Measurements from ENCODE around the gene JPH2.
"Not testable (repeated sequence)": the region's sequence is repeated elsewhere in the genome, so short reads cannot be mapped to it uniquely, and the experiment has no call there.

The JPH2 gene

GRCh38 chr20:44157061-44157460 is 29.9 kb downstream of the JPH2 start:
- no peak for DNase-seq

- DNase-seq = no peak
Observed at GRCh38 chr20:44154521-44155001, 32.4 kb downstream of the JPH2 start.

GRCh38 chr20:44153636-44154043 is 33.3 kb downstream of the JPH2 start:
- DNase-seq = peak; percentile 14 to 52

DNA sequence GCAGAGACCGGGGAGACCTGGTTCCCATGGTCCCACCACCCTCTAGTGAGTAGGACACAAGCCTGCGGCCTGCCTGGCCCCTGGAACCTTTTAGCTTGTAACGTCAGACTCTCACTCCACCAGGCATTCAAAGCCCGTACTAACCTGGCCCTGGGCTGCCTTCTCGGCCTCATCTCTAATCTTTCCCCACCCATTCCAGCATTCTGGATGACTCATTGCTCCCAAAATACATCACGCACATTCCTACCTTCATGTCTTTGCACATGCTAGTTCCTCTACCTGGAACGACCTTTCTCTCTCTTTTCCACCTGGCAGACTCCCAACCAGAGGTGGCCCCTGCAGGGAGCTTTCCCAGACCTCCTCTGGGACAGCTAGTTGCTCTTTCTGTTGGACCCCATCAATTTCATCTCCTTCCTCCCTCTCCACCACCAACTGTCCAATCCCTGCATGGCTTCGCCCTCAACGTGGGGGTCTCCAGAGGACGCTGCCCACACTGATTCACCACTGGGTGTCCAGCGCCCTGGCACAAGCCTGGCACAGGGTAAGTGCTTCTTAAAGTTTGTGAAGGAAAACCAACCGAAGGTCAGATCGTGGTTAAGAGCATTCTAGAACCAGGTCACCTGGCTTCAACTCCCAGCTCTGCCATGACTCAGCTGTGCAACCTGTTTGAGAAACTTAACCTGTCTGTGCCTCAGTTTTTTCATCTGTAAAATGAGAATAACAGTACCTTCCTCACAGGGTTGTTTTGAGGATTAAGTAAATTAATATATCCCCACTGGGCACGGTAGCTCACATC is 35.2 kb downstream of the JPH2 start:
- no peak for DNase-seq

GRCh38 chr20:44146272-44146671 is 40.7 kb downstream of the JPH2 start:
- DNase-seq = no peak

DNA sequence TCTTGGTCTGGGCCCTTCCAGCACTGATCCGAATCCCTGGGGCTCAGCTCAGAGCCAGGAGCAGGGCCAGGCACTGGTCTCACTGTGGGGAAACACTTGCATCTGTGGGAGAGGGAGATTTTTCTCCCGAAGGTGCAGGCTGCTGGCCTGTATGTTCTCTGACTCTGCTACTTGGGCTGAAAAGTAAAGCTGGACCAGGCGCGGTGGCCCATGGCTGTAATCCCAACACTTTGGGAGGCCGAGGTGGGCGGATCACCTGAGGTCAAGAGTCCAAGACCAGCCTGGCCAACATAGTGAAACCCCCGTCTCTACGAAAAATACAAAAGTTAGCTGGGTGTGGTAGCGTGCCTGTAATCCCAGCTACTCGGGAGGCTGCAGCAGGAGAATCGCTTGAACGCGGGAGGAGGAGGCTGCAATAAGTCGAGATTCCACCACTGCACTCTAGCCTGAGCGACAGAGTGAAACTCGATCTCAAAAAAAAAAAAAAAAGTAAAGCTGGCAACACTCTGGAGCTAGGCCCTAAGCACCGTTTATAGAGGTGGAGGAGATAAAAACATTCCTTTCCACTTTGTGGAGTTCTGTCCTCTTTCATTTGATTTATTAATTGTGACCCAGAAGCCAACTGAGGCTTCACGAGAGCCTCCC is 41.7 kb downstream of the JPH2 start:
- no peak for DNase-seq

GRCh38 chr20:44143936-44144335 is 43.1 kb downstream of the JPH2 start:
- DNase-seq = no peak

DNA sequence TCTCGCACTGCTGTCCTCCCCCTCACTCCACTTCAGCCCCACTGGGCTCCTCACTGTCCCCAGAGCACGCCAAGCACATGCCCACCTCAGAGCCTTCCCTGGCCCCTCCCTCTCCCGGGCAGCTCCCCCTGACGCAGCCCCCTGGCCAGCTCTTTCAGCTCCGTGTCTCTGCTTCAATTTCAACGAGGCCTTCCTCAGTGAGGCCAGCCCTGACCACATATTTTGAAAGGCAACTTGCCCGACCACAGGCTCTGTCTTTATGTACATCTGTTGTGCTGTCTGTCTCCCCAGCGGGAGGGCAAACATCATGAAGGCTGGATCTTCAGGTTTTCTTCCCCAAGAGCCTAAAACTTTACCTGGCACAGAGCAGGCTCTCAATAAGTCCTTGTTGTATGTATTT is 44.6 kb downstream of the JPH2 start:
- no peak for DNase-seq

DNA sequence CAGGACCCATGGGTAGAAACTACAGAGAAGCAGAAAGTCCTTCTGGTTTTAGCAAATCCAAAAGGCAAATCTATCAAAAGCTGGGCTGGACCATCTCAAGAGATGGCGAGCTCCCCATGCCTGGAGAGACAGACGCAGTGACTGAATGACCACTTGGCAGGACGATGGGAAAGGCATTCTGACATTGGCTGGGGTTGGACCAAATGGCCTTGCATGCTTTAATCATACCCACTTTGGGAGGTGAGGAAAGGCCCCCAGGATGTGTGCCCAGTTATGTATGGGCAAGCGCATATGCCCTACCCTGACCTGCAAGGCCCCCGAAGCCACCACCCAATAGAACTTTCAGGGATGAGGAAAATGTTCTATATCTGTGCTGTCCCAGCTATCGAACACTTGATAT is 45.1 kb downstream of the JPH2 start:
- no peak for DNase-seq

GRCh38 chr20:44138867-44139266 is 48.1 kb downstream of the JPH2 start:
- DNase-seq = no peak

GRCh38 chr20:44137266-44137801 is 49.7 kb downstream of the JPH2 start:
- DNase-seq = no peak

DNA sequence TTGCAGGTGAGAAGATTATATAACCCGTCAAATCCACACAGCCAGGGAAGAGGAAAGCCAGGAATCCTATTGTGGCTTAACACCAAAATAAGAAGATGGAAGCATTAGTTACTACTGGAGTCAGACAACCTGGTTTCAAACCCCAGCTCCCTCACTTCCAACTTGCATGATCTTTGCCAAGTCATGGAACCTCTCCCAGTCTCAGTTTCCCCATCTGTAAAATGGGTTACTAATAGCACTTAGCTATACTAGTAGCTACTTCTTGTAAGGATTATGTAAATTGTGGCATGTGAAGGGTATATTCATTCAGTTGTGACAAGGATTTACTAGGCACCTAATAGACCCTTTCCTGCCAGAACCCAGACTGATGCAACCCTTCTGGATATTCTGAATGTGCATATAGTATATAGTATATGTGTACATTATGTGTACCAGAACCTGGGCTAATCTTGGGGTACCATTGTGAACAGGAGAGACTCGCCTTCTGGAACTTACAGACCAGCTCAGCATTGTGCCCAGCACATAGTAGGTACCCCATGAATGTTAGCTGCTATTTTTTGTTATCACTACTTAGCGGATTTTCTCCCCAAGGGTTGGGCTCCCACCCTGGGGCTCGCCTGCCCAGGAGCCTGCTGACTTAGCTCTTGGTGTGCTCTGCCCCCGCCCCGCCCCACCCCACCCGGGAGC is 50.3 kb downstream of the JPH2 start:
- no peak for DNase-seq

- DNase-seq = no peak
Observed at GRCh38 chr20:44135417-44136204, 51.4 kb downstream of the JPH2 start.

DNA sequence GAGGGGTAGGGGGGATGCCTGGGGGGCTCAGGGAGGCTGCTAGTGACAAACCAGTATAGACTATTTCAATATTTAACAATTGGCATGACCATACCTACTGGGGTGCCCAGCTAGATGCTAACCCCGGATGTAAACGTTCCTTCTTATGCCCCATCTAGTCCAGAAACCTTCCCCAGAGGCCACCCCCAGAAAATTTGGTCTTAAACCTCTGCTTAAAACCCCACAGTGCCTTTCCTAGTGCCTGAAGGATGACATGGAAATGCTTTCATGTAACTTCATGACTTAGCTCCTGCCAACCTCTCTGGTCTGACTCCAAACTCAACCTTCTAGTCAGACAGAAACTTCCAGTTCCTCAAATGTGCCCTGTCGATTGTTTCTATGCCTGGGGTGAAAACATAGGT is 52.0 kb downstream of the JPH2 start:
- peak in 1 of 2 donors; percentile 7 for DNase-seq

GRCh38 chr20:44133424-44133823 is 53.6 kb downstream of the JPH2 start:
- no peak for DNase-seq

DNA sequence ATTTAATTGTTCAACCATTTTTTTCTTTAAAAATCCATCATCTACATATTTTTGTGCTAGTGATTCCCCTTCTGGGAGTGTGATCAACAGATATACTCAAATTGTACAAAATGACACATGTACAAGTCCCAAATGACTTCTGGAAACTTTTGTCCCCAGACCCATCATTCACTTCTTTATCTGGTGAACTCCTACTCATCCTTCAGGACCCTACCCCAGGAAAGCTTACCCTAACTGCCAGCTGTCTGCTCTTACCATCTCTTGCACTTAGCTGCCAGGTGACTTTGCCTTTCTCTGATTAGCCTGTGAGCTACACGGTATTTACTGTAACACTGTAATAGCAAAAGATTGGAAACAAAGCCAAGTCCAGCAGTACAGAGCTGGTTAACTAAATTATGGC is 55.3 kb downstream of the JPH2 start:
- DNase-seq = no peak

GRCh38 chr20:44129911-44130718 is 56.9 kb downstream of the JPH2 start:
- no peak for DNase-seq

DNA sequence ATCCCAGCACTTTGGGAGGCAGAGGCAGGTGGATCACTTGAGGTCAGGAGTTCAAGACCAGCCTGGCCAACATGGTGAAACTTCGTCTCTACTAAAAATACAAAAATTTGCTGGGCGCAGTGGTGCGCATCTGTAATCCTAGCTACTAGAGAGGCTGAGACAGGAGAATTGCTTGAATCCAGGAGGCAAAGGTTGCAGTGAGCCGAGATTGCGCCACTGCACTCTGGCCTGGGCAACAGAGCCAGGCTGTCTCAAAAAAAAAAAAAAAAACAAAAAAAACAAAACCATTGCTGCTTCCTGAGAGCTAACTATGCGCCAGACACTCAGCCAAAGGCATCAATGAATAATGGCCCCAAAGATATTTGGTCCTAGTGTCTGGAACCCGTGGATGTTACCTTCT is 57.7 kb downstream of the JPH2 start:
- not testable (repeated sequence) for DNase-seq

- DNase-seq = no peak
Observed at GRCh38 chr20:44126445-44126844, 60.5 kb downstream of the JPH2 start.

GRCh38 chr20:44125332-44126127 is 61.5 kb downstream of the JPH2 start:
- no peak for DNase-seq
